Measurements from ENCODE around the gene SCGB1C2.

DNA sequence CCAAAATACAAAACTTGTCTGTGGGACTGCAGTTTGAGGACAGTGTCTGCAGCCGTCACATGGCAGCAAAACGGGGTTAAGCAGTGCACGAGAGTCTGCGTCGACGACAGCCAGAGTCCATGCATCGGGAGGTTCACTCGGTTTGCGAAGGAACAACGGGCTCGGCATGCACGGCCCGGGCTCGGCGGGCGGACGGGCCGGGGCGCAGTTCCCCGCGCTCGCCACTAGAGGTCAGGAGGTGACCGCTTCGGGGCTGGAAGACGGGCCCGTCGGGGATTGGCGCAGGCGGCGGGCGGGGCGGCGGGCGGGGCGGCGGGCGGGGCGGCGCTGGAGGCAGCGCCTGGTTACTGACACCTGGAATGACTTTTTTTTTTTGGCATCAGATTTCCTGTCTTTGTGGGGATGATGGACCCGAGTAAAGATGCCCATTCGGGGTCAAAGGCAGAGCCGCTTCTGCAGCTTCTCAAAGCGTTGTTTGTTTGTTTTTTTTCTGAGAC lies 6.5 kb downstream of the SCGB1C2 start:
- TF ChIP-seq CTCF (IDR thresholded peaks at IDR 0.05) (peak; percentile 66 to 98 (median 90)), POLR2A (IDR thresholded peaks at IDR 0.05) (no peak)
